Stimulated activated CD8-positive, alpha-beta memory T cell treated with anti-CD3 and anti-CD28 coated beads, Interleukin-4, amount 100 ng/mL, for 48 hours (primary cell): ENCODE measurements around the gene INAVA.
"Not testable (repeated sequence)": the region's sequence is repeated elsewhere in the genome, so short reads cannot be mapped to it uniquely, and the experiment has no call there.

Experiments
- DNase-seq: peaks from one replicate; pipeline ENCODE4 v3.0.0-alpha.2; 2020

Gene INAVA

DNA sequence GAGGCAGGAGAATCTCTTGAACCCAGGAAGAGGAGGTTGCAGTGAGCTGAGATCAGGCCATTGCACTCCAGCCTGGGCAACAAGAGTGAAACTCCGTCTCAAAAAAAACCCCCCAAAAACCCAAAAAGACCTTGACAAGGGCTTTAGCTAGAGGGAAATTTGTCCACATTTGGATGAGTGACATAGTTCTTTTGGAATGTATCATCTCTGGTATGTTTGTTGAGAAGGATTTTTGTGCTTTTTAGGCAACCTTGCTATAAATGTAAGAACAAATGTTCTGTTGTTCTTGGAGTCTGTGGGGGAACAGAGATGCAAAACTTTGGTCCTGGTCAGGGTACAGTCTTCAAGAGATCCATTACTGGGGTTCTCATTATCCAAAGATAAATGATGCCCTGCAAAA is 28.9 kb downstream of the INAVA start:
- DNase-seq, result no peak

DNA sequence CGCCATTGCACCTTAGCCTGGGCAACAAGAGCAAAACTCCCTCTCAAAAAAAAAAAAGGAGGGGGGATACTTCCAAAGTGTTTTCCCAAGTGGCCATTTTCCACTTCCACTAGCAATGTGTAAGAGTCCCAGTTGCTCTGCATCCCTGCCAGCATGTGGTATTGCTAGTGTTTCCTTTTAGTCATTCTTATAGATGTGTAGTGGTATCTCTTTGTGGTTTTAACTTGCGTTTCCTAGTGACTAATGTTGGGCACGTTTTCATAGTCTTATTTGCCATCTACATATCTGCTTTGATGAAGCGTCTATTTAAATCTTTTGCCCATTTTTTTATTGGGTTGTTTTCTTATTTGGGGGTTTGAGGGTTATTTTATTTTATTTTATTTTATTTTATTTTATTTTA is 31.1 kb downstream of the INAVA start:
- DNase-seq, result no peak

DNA sequence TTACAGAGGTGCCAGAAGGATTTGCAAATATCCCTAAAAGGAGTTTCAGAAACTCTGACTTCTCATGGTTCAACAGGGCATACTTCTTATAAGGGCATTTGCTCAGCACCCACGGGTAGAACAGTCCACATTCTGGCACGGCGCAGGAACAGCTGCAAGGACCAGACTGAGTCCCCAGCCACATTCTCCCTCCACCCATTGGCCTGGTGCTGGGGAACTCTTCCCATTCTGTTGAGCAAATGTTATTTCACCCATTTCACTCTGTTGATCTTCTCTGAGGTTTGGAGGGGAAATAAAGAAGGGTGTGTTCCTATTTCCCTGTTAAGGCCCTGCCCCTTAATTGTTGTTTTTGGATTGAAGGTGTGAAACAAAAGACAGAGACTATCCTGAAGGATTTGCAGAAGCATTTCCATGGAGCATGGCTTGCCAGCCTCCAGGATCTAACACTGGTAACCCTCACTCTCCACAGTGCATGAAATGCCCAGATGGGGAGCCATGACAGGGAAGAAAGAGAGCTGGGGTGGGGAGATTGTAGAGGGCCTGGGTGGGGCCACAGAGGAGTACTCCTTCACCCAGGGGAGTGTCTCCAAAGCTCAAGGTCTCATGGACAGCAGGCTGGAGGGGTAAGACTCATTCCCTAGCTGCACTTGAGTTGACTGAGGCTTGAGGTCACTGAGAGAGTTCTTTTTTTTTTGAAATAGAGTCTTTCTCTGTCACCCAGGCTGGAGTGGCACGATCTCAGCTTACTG is 35.0 kb downstream of the INAVA start:
- no peak for DNase-seq

DNA sequence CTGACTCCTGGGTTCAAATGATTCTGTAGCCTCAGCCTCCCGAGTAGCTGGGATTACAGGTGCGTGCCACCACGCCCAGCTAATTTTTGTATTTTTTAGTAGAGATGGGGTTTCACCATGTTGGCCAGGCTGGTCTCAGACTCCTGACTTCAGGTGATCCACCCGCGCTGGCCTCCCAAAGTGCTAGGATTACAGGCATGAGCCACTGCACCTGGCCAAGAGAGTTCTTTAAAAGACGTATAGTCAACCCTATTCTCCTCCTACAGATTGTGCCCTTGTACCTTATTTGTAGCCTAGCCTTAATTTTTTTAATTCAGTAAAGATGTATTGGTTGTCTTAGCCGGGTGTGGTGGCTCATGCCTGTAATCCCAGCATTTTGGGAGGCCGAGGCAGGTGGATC is 35.6 kb downstream of the INAVA start:
- DNase-seq, result not testable (repeated sequence)

DNA sequence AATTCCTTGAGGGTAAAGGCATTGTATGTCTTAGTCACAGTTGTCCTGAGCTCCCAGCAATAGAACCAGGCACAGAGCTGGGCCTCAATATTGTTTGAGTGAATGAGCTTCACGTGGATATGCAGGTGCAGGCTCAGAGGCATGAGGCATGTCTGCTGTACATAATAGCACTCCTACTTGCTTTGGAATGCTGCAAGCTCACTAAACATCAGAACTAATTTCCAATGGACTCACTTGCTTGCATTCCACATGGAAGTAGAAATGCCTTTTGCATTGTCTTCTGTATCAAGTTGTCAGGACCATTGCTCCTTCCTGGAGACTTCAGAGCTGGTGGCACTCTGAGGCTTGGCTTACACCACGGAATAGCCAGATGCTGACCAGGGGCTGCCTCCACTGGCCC is 37.1 kb downstream of the INAVA start:
- DNase-seq, result no peak

DNA sequence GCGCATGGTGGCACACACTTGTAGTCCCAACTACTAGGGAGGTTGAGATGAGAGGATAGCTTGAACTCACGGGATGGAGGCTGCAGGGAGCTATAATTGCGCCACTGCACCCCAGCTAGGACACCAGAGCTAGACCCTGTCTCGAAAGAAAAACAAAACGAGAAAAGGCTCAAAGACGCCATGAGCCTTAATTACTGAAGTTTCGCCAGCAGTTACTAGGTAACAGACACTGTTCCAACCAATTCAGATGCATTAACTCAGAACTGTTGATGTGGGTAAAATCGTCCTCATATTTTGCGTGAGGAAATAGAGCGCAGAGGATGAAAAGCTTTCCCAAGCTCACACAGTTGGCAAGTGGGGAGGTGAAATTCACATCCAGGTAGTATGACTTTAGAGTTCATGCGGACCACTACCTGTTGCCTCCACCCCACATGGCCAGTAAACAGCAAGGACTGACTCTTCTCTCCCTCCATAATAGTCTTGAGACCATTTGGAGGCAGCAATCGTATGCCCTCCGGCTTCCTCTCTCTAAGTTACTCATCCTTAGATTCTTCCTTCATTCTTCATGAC is 40.1 kb downstream of the INAVA start:
- DNase-seq, result no peak

DNA sequence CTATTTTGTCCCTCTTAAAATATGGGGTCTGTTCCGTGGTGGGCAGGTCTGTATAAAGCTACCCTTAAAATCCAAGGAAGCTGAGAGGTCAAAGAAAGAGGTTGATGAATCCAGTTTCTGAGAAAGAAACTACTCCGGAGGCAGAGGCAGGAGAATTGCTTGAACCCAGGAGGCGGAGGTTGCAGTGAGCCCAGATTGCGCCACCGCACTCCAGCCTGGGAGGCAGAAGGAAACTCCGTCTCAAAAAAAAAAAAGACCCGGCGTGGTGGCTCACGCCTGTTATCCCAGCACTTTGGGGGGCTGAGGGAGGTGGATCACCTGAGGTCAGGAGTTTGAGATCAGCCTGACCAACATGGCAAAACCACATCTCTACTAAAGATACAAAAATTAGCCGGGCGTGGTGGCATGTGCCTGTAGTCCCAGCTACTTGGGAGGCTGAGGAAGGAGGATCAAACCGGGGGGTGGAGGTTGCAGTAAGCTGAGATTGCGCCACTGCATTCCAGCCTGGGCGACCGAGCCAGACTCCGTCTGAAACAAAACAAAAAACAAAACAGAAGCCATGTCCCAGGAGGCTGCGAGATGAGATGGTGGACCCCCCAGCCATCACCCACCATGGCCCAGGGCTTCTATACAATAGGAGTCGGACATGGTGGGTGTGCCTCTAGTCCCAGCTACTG is 40.7 kb downstream of the INAVA start:
- DNase-seq, result not testable (repeated sequence)

DNA sequence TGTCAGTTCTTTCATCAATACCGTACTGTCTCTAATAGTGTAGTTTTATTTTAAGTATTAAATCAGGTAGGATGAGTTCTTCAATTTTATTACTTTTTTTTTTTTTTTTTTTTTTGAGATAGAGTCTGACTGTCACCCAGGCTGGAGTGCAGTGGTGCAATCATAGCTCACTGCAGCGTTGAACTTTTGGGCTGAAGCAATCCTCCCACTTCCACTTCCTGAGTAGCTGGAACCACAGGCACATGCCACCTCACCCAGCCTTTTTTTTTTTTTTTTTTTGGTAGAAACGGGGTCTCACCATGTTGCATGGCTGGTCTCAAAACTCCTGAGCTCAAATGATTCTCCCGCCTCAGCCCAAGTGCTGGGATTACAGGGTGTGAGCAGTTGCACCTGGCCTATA is 44.3 kb downstream of the INAVA start:
- DNase-seq, result no peak

DNA sequence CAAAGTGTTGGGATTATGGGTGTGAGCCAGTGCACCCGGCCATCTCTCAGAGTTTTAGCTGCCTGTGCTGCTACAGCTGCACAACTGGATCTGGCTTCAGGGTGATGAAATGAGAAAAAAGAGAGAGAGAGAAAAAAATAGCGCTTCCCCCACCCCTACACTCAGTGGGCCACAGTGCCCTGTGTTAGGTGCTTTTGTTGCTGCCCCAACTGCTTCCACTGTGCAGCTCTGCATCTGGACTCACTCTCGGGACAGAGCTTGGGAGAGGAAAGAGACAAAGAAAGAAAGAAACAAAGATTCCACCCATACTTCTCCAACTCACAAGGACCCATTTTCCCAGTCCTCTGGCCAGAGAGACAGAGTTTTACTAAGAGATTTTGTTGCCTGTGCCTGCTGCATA is 50.4 kb downstream of the INAVA start:
- DNase-seq, result no peak

DNA sequence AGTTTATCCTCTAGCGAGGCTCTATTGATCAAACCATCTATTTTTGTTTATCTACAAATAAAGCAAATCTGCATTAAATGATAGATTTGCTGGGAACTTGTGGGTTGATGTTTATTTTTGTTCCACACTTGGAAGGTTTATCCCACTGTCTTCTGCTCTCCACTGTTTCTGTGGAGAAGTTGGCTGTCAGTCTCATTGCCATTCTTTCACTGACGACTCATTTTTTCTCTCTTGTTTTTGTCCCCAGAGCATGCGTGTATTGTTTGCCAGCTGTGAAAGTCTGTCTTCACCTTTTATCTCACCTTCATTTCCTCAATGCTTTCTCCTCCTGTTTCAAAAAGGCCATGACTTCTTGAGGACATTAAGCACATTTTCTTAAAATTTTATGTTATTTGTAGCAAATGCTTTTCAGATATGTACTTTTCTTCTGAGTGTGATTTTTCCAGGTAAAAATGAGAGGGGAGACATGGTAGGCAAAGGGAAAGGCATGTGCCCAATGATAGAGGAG is 52.4 kb downstream of the INAVA start:
- no peak for DNase-seq

DNA sequence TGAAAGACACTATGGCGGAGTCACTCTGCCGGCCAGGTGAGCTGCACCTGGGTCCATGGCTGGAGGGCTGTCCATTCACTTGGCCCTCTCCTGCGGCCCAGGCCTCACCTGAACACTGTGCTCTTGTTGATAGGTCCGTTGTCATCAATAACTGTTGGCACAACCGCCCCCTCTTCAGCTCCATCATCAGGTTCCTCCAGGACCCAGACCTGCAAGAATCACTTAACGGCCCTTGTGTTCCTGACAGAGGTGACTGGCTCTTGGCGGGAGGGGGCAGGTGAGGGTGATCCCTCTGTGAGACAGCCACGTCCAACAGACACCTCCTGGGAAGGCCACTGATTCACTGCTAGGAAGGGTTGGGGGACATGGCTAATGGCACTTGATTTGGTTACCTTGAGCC is 54.9 kb downstream of the INAVA start:
- no peak for DNase-seq

DNA sequence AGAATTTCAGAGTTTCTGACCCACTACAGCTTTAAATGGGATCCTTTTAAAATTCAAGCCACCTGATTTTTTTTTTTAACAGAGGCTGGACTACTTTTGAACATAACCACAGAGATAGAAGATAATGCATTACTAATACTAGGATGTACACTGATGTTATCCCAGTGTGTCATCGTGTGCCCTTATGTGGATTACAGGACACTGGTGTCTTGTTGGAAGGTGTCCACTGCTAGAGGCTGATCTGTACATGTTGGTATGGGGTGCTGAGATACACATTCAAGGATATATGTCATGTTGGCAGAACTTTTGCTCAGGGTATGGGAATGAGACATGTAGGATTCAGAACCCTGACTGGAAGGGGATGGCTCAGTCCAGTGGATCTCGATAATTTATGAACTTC is 56.3 kb downstream of the INAVA start:
- no peak for DNase-seq

DNA sequence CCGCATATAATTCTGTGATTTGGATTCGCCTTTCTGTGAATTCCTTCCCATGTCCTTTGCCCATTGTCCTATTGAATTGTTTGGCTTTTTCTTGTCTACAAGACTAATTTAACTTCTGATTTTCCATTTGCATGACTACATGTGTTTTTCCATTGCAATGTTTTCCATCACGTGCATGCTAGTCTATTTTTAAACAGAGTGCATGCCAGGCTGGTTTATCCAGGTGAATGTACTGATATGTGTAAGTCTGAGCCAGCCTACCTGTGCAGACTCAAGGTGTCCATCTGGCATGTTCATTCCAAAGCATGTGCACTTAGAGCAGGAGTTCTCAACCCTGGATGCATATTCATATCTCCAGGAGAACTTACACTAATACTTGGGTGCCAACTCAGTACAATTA is 59.7 kb downstream of the INAVA start:
- no peak for DNase-seq

DNA sequence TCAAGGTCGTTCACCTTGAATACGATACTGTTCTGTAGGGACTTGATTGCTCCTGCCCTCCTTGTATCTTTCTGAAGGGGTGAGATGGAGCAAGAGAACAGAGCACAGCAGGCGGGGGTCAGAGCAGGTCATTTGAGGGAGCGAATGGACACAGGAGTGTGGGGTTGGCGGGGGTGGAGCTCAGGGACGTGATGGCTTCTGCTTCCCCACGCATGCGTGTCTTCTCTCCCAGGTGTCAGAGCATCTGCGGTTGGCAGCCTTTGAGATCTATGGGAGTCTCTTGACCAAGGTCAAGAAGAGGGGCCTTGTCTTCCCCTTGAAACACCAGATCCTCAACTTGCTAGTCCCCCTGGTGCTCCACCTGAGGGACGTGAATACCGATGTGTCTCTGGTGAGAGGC is 63.9 kb downstream of the INAVA start:
- no peak for DNase-seq

DNA sequence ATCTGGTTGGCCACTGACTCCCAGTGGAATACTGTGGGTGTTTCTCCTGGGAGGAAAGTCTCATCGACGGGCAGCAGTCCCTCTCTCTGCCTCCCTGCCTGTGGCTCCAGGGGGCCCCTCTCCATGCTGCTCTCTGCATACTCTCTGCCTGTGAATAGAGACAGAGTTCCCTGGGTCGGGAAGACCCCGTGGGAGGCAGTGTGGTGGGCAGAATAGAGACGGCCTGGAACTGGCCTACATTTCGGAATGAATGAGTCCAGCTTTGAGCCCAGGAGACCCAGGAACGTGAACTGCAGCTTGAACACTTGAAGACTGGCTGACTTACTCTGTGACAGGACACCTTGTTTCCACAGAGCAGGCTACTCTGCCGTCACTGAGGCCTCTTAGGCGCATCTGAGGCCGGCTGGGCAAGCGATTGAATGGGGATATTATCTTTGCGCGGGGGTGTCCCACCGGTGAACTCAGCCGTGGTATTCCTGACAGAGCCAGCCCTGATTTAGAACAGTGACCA is 64.8 kb downstream of the INAVA start:
- DNase-seq, result no peak

DNA sequence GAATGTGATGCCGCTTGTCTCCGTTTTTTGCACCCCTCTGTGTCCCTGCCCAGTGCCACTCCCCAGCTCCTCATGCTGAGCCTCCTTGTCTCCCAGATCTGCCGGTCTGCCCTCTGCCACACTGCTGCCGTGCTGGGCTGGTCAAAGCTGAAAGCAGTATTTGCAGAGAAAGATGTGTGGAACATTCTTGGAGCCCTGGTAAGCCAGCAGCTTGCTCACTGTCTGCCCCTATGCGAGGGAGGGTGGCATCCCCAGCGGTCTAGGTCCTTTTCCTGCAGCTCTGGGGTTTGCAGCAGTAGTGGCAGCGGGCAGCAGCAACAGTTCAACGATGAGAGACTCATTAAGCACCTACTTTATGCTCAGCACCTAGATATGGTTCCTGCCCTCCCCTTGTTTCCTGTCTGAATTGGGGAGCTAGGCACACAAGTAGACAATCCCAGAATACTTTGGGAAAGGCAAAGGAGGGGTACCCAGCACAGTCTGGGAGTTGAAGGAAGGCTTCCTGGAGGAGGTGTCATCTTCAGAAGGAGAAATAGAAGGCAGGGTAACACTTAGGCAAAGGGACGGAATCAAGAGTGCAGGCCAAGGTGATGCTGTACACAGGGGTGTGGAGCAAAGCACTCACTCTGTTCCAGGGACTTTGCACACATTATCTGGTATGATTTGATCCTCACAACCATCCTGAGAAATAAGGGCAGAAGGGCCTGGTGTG is 65.7 kb downstream of the INAVA start:
- no peak for DNase-seq

DNA sequence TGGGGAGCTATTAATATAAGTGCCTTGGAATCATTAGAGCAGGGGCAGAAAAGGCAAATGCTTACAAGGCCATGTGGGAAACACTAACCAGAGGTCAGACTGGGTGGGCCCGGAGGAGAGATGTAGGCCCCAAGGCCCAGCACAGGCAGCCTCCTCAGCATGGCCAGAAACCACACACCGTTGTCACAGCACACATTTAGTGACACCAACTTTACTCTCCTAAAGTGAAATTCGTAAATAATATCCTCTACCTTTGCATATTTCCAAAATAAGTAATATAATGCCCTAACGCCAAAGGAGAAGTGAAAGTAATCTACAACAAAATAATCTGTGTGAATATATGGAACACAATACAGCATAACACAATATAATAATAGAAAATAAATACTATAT is 66.2 kb downstream of the INAVA start:
- no peak for DNase-seq

DNA sequence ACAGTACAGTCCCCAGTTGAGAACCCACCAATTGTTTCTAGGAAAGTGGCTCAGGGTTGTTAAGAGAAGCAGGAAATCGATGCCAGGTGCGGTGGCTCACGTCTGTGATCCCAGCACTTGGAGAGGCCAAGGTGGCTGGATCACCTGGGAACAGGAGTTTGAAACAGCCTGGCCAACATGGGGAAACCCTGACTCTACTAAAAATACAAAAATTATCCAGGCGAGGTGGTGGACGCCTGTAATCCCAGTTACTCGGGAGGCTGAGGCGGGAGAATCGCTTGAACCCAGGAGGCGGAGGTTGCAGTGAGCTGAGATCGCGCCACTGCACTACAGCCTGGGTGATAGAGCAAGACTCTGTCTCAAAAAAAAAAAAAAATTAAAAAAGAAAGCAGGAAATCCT is 67.5 kb downstream of the INAVA start:
- DNase-seq, result not testable (repeated sequence)

DNA sequence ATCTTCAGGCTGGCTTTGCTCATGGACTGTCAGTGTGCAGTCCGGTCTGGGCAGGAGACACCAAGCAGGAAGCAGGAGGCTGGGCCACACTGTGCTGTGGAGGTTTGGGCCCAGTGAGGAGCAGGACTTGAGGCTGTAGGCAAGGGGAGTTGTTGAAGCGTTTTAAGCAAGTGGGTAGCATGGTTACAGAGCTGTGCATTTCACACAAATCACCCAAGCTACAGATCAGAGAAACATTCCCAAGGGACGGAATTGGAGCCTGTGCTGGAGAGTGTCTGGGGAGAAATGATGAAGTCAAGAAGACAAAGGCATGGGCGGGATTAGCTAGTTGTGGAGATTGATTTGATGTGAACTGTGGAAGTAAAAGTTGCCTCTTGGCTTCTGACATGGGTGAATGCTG is 67.9 kb downstream of the INAVA start:
- DNase-seq, result no peak

DNA sequence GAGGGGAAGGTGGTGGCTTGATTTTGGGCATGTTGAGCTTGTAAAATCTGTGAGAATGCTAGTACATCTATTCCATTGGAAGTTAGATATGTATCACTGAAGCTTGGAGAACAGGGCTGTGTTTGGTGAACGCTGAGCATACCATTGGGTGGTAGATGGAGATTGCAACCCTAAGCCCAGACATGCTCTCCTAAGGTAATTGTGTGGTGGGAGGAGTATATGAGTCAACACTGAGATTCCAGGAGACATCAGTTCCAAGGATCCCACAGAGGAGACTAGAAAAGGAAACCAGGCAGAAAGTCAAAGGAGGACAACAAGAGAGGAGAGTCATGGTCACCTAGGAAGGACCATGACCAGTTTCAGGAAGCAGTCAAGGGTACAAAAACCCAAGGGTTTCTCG is 68.4 kb downstream of the INAVA start:
- DNase-seq, result no peak

DNA sequence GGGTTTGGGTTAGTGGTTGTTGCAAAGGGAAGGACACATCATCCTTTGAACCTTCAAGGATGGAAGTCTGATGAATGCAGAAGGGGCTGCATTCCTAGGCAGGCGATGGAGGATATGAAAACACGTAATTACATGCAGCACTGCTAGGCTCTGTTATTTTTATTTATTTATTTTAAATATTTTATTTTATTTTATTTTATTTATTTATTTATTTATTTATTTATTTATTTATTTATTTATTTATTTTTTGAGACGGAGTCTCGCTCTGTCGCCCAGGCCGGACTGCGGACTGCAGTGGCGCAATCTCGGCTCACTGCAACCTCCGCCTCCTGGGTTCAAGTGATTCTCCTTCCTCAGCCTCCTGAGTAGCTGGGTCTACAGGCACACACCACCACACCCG is 69.2 kb downstream of the INAVA start:
- not testable (repeated sequence) for DNase-seq
